ENCODE data around the gene OR1J2. TPM values are rescaled to one million over a fixed set of nuclear protein-coding genes. Genes with fewer than 3 reads are reported as not detected.

Gene OR1J2
- polyA plus RNA-seq, 1 donor (not counting 4 experiments of a cell fraction or from before 2014, with no cell fraction given), result not detected

- Histone ChIP-seq H3K9me1 (ENCODE audit: control insufficient read depth, extremely low read depth, insufficient read depth, low read length) (no peaks in the 10 kb centered on the region), H3K9ac (ENCODE audit: control insufficient read depth, extremely low read depth, insufficient read depth, low read length) (no peak overlapping the region), H3K27ac (ENCODE audit: control insufficient read depth, insufficient read depth, low read length) (no peak overlapping the region), H3K9me3 (ENCODE audit: control insufficient read depth, low read depth, low read length) (no peaks in the 10 kb centered on the region), H3K4me1 (ENCODE audit: control insufficient read depth, extremely low read depth, insufficient read depth, low read length) (no peaks in the 10 kb centered on the region), H3K4me2 (ENCODE audit: control insufficient read depth, extremely low read depth, insufficient read depth, low read depth, low read length) (no peak overlapping the region), H2AFZ (ENCODE audit: control insufficient read depth, low read length) (no peak overlapping the region), H3K27me3 (ENCODE audit: control insufficient read depth, extremely low read depth, insufficient read depth, low read length) (no peaks in the 10 kb centered on the region), H3K79me2 (ENCODE audit: control insufficient read depth, insufficient read depth, low read length) (no peaks in the 10 kb centered on the region), H4K20me1 (ENCODE audit: control insufficient read depth, extremely low read depth, insufficient read depth, low read length) (no peaks in the 10 kb centered on the region), H3K36me3 (ENCODE audit: control insufficient read depth in 2 of 2, extremely low read depth in 1 of 2, insufficient read depth in 2 of 2, low read length in 2 of 2) (no peaks in the 10 kb centered on the region), H3K4me3 (ENCODE audit: control insufficient read depth in 2 of 3, extremely low read depth in 1 of 3, insufficient read depth in 2 of 3, low read depth in 1 of 3, low read length in 3 of 3) (no peak overlapping the region)
- dilution Hi-C loops (cut with MboI; ENCODE audit: extremely low pct_ligation_motif_present, low sequenced_read_pairs), result no loop called here
- TF ChIP-seq EZH2 (IDR thresholded peaks at IDR 0.05; ENCODE audit: low read length), result no peak
- peak in 1 of 3 experiments; percentile 15 for TF ChIP-seq CTCF (optimal IDR thresholded peaks at IDR 0.05 in 1 of 3, IDR thresholded peaks at IDR 0.05 in 1 of 3, conservative IDR thresholded peaks at IDR 0.05 in 1 of 3; ENCODE audit: extremely low read depth in 1 of 3, insufficient read depth in 2 of 3, low read length in 3 of 3)
- FAIRE-seq (no peak), DNase-seq (ENCODE audit: low read depth, low spot score) (no peak)
Measured at GRCh38 chr9:122551371-122551770, 40.8 kb downstream of the OR1J2 start.

- Histone ChIP-seq H3K79me2 (ENCODE audit: control insufficient read depth, insufficient read depth, low read length) (no peaks in the 10 kb centered on the region), H3K36me3 (ENCODE audit: control insufficient read depth in 2 of 2, extremely low read depth in 1 of 2, insufficient read depth in 2 of 2, low read length in 2 of 2) (no peaks in the 10 kb centered on the region), H3K9ac (ENCODE audit: control insufficient read depth, extremely low read depth, insufficient read depth, low read length) (no peak within 1 kb of the TSS), H3K4me1 (ENCODE audit: control insufficient read depth, extremely low read depth, insufficient read depth, low read length) (no peaks in the 10 kb centered on the region), H3K27me3 (ENCODE audit: control insufficient read depth, extremely low read depth, insufficient read depth, low read length) (no peaks in the 10 kb centered on the region), H3K27ac (ENCODE audit: control insufficient read depth, insufficient read depth, low read length) (no peak within 1 kb of the TSS), H3K9me3 (ENCODE audit: control insufficient read depth, low read depth, low read length) (no peaks in the 10 kb centered on the region), H3K4me2 (ENCODE audit: control insufficient read depth, extremely low read depth, insufficient read depth, low read depth, low read length) (no peak within 1 kb of the TSS), H3K4me3 (ENCODE audit: control insufficient read depth in 2 of 3, extremely low read depth in 1 of 3, insufficient read depth in 2 of 3, low read depth in 1 of 3, low read length in 3 of 3) (no peak within 1 kb of the TSS), H2AFZ (ENCODE audit: control insufficient read depth, low read length) (no peak within 1 kb of the TSS), H4K20me1 (ENCODE audit: control insufficient read depth, extremely low read depth, insufficient read depth, low read length) (no peaks in the 10 kb centered on the region), H3K9me1 (ENCODE audit: control insufficient read depth, extremely low read depth, insufficient read depth, low read length) (no peaks in the 10 kb centered on the region)
- DNase-seq (ENCODE audit: low read depth, low spot score) (no peak), FAIRE-seq (no peak)
- dilution Hi-C loops (cut with MboI; ENCODE audit: extremely low pct_ligation_motif_present, low sequenced_read_pairs), result no loop called here
- TF ChIP-seq CTCF (optimal IDR thresholded peaks at IDR 0.05 in 1 of 3, IDR thresholded peaks at IDR 0.05 in 1 of 3, conservative IDR thresholded peaks at IDR 0.05 in 1 of 3; ENCODE audit: extremely low read depth in 1 of 3, insufficient read depth in 2 of 3, low read length in 3 of 3) (no peak), EZH2 (IDR thresholded peaks at IDR 0.05; ENCODE audit: low read length) (no peak)
Measured at GRCh38 chr9:122552812-122553211, 42.2 kb downstream of the OR1J2 start, which contains the start of gene OR1N2. TSS of gene OR1N2 (plus strand) at chr9:122553112. CDS start at chr9:122553212, 100 bp downstream.

Other genes with a start within 250 kb of the OR1J2 start
- gene RBM18, start 246.0 kb upstream of the OR1J2 start, polyA plus RNA-seq, result 22.4 to 43.4 TPM (median 27.1 TPM) in 3 replicates
- gene MRRF, start 245.9 kb upstream of the OR1J2 start, polyA plus RNA-seq, result 62.9 to 82.6 TPM (median 72.6 TPM) in 3 replicates
- 2.4 to 4.5 TPM (median 4.0 TPM) in 3 replicates for gene PTGS1, start 139.8 kb upstream of the OR1J2 start, polyA plus RNA-seq
- not detected in 3 replicates for gene OR1J1, start 32.9 kb upstream of the OR1J2 start, polyA plus RNA-seq
- gene OR1J4, start 8.3 kb downstream of the OR1J2 start, polyA plus RNA-seq, result not detected in 3 replicates
- not detected in 3 replicates for gene OR1N1, start 16.5 kb downstream of the OR1J2 start, polyA plus RNA-seq
- gene OR1N2, start 42.3 kb downstream of the OR1J2 start, polyA plus RNA-seq, result not detected in 3 replicates
- not detected in 3 replicates for gene OR1L8, start 72.6 kb downstream of the OR1J2 start, polyA plus RNA-seq
- not detected in 3 replicates for gene OR1Q1, start 103.9 kb downstream of the OR1J2 start, polyA plus RNA-seq
- not detected in 3 replicates for gene OR1B1, start 146.8 kb downstream of the OR1J2 start, polyA plus RNA-seq
- gene OR1L1, start 150.9 kb downstream of the OR1J2 start, polyA plus RNA-seq, result not detected in 3 replicates
- gene OR1L3, start 164.3 kb downstream of the OR1J2 start, polyA plus RNA-seq, result not detected in 3 replicates
- gene OR1L4, start 213.2 kb downstream of the OR1J2 start, polyA plus RNA-seq, result not detected in 3 replicates
- not detected in 3 replicates for gene OR1L6, start 231.5 kb downstream of the OR1J2 start, polyA plus RNA-seq

Measured in keratinocyte (primary cell).